Heart left ventricle (tissue), 16 donors: Measurements from ENCODE around the gene PYDC2. TPM values are rescaled to one million over a fixed set of nuclear protein-coding genes. Genes with fewer than 3 reads are reported as not detected.

Source experiments
- ATAC-seq, 4 donors: fragments of 200-7000 bp; cut with Tn5 transposase; one replicate each; pipeline ENCODE4 v1.9.1; 2020 to 2022; ENCODE audit warnings: moderate library complexity in 4 of 4, mild to moderate bottlenecking in 3 of 4, moderate number of reproducible peaks in 1 of 4
- DNase-seq, 5 donors: peaks; one replicate each; pipeline ENCODE4 v3.0.0-alpha.2; 2020
- H3K27ac ChIP-seq, 12 donors: fragments of 200-600 bp; sonication (generic) in 4 of 12; one replicate each; pipeline versions ENCODE4 v1.5.0 to v1.8.0; 2016 to 2022; ENCODE audit warnings: mild to moderate bottlenecking in 2 of 12
- H3K27me3 ChIP-seq, 9 donors: fragments of 200-600 bp; sonication (generic) in 2 of 9; one replicate each; pipeline versions ENCODE4 v1.5.1 to v1.8.0; 2016 to 2022; ENCODE audit warnings: mild to moderate bottlenecking in 3 of 9
- H3K36me3 ChIP-seq, 9 donors: fragments of 200-600 bp; sonication (generic) in 2 of 9; one replicate each; pipeline versions ENCODE4 v1.5.0 to v1.8.0; 2018 to 2022; ENCODE audit warnings: mild to moderate bottlenecking in 2 of 9
- H3K4me1 ChIP-seq, 12 donors: fragments of 200-600 bp; sonication (generic) in 4 of 12; one replicate each; pipeline versions ENCODE4 v1.5.0 to v1.8.0; 2016 to 2022; ENCODE audit warnings: mild to moderate bottlenecking in 3 of 12
- H3K4me3 ChIP-seq, 12 donors: fragments of 200-600 bp; sonication (generic) in 4 of 12; one replicate each; pipeline versions ENCODE4 v1.5.0 to v1.8.0; 2017 to 2022; ENCODE audit warnings: mild to moderate bottlenecking in 9 of 12, moderate library complexity in 4 of 12
- H3K9me3 ChIP-seq, 12 donors: fragments of 200-600 bp; sonication (generic) in 4 of 12; one replicate each; pipeline versions ENCODE4 v1.5.0 to v1.8.0; 2016 to 2022; ENCODE audit warnings: mild to moderate bottlenecking in 1 of 12
- POLR2A ChIP-seq, 2 donors: fragments of 450-650 bp; IDR thresholded peaks; one replicate each; pipeline ENCODE4 v1.6.1; 2017; ENCODE audit warnings: antibody characterized with exemption in 2 of 2, mild to moderate bottlenecking in 2 of 2, moderate library complexity in 2 of 2
- whole genome bisulfite sequencing, 4 donors: extraction: QIAGEN DNeasy Blood & Tissue Kit in 2 of 4; methylation state at CpG; one replicate each; pipeline versions ENCODE4 v1.1.5 to v1.1.7; 2013 to 2018; 5-methylcytosine and 5-hydroxymethylcytosine counted together
- intact Hi-C, 10 donors: fragments of 100-400 bp; cut with DNase I; formaldehyde crosslinking; loops; one replicate each; pipeline versions ENCODE4 v1.11.1 to v1.14.2; 2022
- polyA plus RNA-seq, 2 donors: library from polyadenylated mRNA; stranded (reverse); fragments of 200-250 nt; gene quantifications; one replicate each; pipeline ENCODE4 v1.2.3, GENCODE V29; 2013
- total RNA-seq, 9 donors: library from RNA; depleted of rRNA in 2 of 9; stranded (reverse); fragments of >200 nt in 2 of 9; fragmentation: NEBNext Ultra II Directional in 3 of 9; extraction: Animal tissue kit (Norgen Biotek cat#: 25700) in 3 of 9; gene quantifications; one replicate each; pipeline versions ENCODE4 v1.1.0 to v1.2.4, GENCODE V29; 2016 to 2023
- TF ChIP-seq, protein P1 (sequence below), 12 donors: fragments of 200-600 bp; sonication (generic) in 4 of 12; IDR thresholded peaks; one replicate each; pipeline versions ENCODE4 v1.5.0 to v1.8.0; 2018 to 2022; ENCODE audit warnings: antibody characterized with exemption in 12 of 12, mild to moderate bottlenecking in 5 of 12
- donor health status: ischemic (EF 13 %, LVEDD 7.1; RV severe dilation, severe dysfunction).
- donor health status: healthy with polysubstance abuse.
- donor health status: DM: no; HTN: yes; CAD: no.
- donor health status: DM: no; HTN: no; CAD: no.
- donor health status: ischemic (EF 25% LVEDD 6.9; RV normal size, moderate dysfunction).
- donor health status: ischemic (EF 25% LVEDD 5.7; RV mildly dilated, moderate dysfunction).
- donor health status: healthy.
- donor health status: DM: yes; HTN: yes; CAD: no.
- donor health status: ischemic (EF 35%, LVEDD 5.7; RV mildly dilated, moderate dysfunction).
- donor health status: nonischemic (EF 11% LVEDD 7.7; RV severe dilation, severe dysfunction).
- donor health status: DM: yes; HTN: yes; CAD: no.
- donor health status: PGD.
- donor health status: ischemic (EF 29% LVEDD 5.4; RV normal size, mild dysfunction).
- donor health status: nonischemic (EF 23%, LVEDD 6.1; RV moderate dilation, normal function).

PYDC2 gene
- total and polyA plus RNA-seq, 11 donors = not detected

GRCh38 chr3:191431160-191431822 lies 29.7 kb upstream of the PYDC2 start:
- Histone ChIP-seq H3K4me3 (no peak overlapping the region), H3K4me1 (no peaks in the 10 kb centered on the region), H3K27ac (no peak overlapping the region), H3K27me3 (no peaks in the 10 kb centered on the region), H3K9me3 (peaks cover 0 to 4% (median 0%) of the 10 kb centered on the region in 12 donors), H3K36me3 (no peaks in the 10 kb centered on the region)
- intact Hi-C loops = loop anchor here in 1 of 10 donors (10.0 kb wide), 1 partner anchor 694 kb away; no protein-coding TSS in a partner anchor
- ATAC-seq = no peak
- 75 to 91% (median 86%) methylated on average over 5 of the region's 5 CpGs for WGBS, 4 donors
- TF ChIP-seq POLR2A (IDR thresholded peaks at IDR 0.05) = no peak
- TF ChIP-seq, protein P1, sequence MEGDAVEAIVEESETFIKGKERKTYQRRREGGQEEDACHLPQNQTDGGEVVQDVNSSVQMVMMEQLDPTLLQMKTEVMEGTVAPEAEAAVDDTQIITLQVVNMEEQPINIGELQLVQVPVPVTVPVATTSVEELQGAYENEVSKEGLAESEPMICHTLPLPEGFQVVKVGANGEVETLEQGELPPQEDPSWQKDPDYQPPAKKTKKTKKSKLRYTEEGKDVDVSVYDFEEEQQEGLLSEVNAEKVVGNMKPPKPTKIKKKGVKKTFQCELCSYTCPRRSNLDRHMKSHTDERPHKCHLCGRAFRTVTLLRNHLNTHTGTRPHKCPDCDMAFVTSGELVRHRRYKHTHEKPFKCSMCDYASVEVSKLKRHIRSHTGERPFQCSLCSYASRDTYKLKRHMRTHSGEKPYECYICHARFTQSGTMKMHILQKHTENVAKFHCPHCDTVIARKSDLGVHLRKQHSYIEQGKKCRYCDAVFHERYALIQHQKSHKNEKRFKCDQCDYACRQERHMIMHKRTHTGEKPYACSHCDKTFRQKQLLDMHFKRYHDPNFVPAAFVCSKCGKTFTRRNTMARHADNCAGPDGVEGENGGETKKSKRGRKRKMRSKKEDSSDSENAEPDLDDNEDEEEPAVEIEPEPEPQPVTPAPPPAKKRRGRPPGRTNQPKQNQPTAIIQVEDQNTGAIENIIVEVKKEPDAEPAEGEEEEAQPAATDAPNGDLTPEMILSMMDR (IDR thresholded peaks at IDR 0.05) = no peak
- DNase-seq = no peak

GRCh38 chr3:191432162-191432561 lies 28.8 kb upstream of the PYDC2 start:
- H3K9me3 ChIP-seq = peaks cover 0 to 4% (median 0%) of the 10 kb centered on the region in 12 donors
- intact Hi-C loops = loop anchor here in 1 of 10 donors (10.0 kb wide), 1 partner anchor 693 kb away; no protein-coding TSS in a partner anchor
- H3K4me3 ChIP-seq = no peak overlapping the region
- no peaks in the 10 kb centered on the region for H3K4me1 ChIP-seq
- 91 to 95% (median 94%) methylated on average over 5 of the region's 5 CpGs for WGBS, 4 donors
- no peak overlapping the region for H3K27ac ChIP-seq
- no peak for ATAC-seq
- no peak for TF ChIP-seq POLR2A (IDR thresholded peaks at IDR 0.05)
- TF ChIP-seq, protein P1 (IDR thresholded peaks at IDR 0.05) = no peak
- no peak for DNase-seq
- H3K36me3 ChIP-seq = no peaks in the 10 kb centered on the region
- H3K27me3 ChIP-seq = no peaks in the 10 kb centered on the region

GRCh38 chr3:191434024-191434423 lies 26.9 kb upstream of the PYDC2 start:
- no peak for ATAC-seq
- Histone ChIP-seq H3K9me3 (peaks cover 0 to 4% (median 0%) of the 10 kb centered on the region in 12 donors), H3K27ac (no peak overlapping the region), H3K4me3 (no peak overlapping the region), H3K36me3 (no peaks in the 10 kb centered on the region), H3K4me1 (no peaks in the 10 kb centered on the region), H3K27me3 (no peaks in the 10 kb centered on the region)
- WGBS, 4 donors = 87 to 92% (median 91%) methylated on average over 1 of the region's 1 CpG
- TF ChIP-seq, protein P1 (IDR thresholded peaks at IDR 0.05) = no peak
- no peak for TF ChIP-seq POLR2A (IDR thresholded peaks at IDR 0.05)
- intact Hi-C loops = loop anchor here in 1 of 10 donors (10.0 kb wide), 1 partner anchor 691 kb away; no protein-coding TSS in a partner anchor
- DNase-seq = no peak

DNA sequence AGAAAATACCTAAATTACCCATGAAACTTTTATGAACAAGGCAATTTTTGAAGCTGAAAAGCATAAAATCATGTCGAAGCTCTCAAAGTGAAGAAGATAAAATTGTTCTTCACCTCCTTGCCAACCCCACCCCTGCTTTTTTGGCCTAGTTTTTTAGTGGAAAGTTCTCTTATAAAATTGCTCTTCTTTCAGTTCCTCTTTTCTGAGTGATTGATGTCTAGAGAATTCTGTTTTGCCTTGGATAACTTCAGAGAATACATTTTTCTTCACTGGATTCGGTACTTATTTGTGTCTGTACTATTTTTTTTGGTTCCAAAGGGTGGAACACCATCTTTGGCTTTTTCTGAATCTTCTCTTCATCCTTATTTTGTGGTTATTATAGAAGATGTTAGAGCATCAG lies 25.0 kb upstream of the PYDC2 start:
- TF ChIP-seq POLR2A (IDR thresholded peaks at IDR 0.05) = no peak
- TF ChIP-seq, protein P1 (IDR thresholded peaks at IDR 0.05) = no peak
- ATAC-seq (no peak), DNase-seq (no peak)
- WGBS, 4 donors = 69 to 77% (median 74%) methylated on average over 2 of the region's 2 CpGs
- peaks cover 0 to 11% (median 0%) of the 10 kb centered on the region in 12 donors for H3K9me3 ChIP-seq
- H3K27me3 ChIP-seq = no peaks in the 10 kb centered on the region
- H3K27ac ChIP-seq = no peak overlapping the region
- no peaks in the 10 kb centered on the region for H3K4me1 ChIP-seq
- no peak overlapping the region for H3K4me3 ChIP-seq
- H3K36me3 ChIP-seq = no peaks in the 10 kb centered on the region
- intact Hi-C loops = loop anchor here in 1 of 10 donors (10.0 kb wide), 1 partner anchor 689 kb away; no protein-coding TSS in a partner anchor
